ENCODE measurements around the gene SCG3. TPM values are rescaled to one million over a fixed set of nuclear protein-coding genes. Genes with fewer than 3 reads are reported as not detected.
"Not testable (repeated sequence)": the region's sequence is repeated elsewhere in the genome, so short reads cannot be mapped to it uniquely, and the experiment has no call there.

SCG3 gene
- total RNA-seq, 1 experiment from 2014 or later = 22.7 TPM

- WGBS (ENCODE audit: extremely low coverage, insufficient read length, low lambda C conversion rate) = no CpG with 5 or more reads among the region's 4 CpGs
- H3K27me3 Mint-ChIP-seq (ENCODE audit: low read depth) = not testable (repeated sequence)
Measured at GRCh38 chr15:51648643-51649042, 32.7 kb upstream of the SCG3 start.

More at GRCh38 chr15:51648643-51649042, 32.7 kb upstream of the SCG3 start:
- H2BK12ac ChIP-seq (ENCODE audit: insufficient read length, low read depth, low read length); H3K79me2 ChIP-seq (ENCODE audit: insufficient read depth, low read length); H3K14ac ChIP-seq (ENCODE audit: insufficient read depth, low read length); H3K9ac ChIP-seq (ENCODE audit: extremely low read depth, insufficient read length, low read length); H2BK120ac ChIP-seq (ENCODE audit: low read depth, low read length, poor library complexity, severe bottlenecking); H3K4ac ChIP-seq (ENCODE audit: low read depth, low read length); H3K4me1 ChIP-seq (ENCODE audit: insufficient read depth, low read length); H4K8ac ChIP-seq (replicated peaks; ENCODE audit: insufficient read length, low read depth, low read length); H3K36me3 Mint-ChIP-seq (ENCODE audit: insufficient read depth in 1 of 3, low read depth in 3 of 3); H3K56ac ChIP-seq (ENCODE audit: insufficient read length, low read depth, low read length); H3K27ac ChIP-seq (ENCODE audit: insufficient read length, low read depth, low read length); H2AK5ac ChIP-seq (ENCODE audit: insufficient read length, low read length); H2BK20ac ChIP-seq (ENCODE audit: low read depth, low read length, poor library complexity, severe bottlenecking); H3K18ac ChIP-seq (ENCODE audit: insufficient read length, low read depth, low read length); H4K91ac ChIP-seq (ENCODE audit: insufficient read length, low read depth, low read length); H3K4me1 Mint-ChIP-seq; H3K27me3 ChIP-seq (ENCODE audit: insufficient read depth, low read length); DNase-seq; H4K20me1 ChIP-seq (ENCODE audit: control insufficient read depth, insufficient read depth, insufficient read length); H2BK5ac ChIP-seq (ENCODE audit: insufficient read length, low read length); H2AFZ ChIP-seq (ENCODE audit: low read length); H3K23ac ChIP-seq (ENCODE audit: insufficient read length, low read depth, low read length); H3K23me2 ChIP-seq (ENCODE audit: insufficient read length, low read depth, low read length, poor library complexity, severe bottlenecking); H2BK15ac ChIP-seq (ENCODE audit: low read depth, low read length); H3K4me2 ChIP-seq (ENCODE audit: insufficient read depth, insufficient read length, low read length); H3K27ac Mint-ChIP-seq; H3K79me1 ChIP-seq (ENCODE audit: insufficient read depth, low read depth, low read length, poor library complexity, severe bottlenecking); H4K5ac ChIP-seq (ENCODE audit: insufficient read length, low read depth, low read length); H3T11ph ChIP-seq (ENCODE audit: low read length); H3K9me3 Mint-ChIP-seq; H3K4me3 Mint-ChIP-seq; H3K9me3 ChIP-seq (ENCODE audit: control insufficient read depth, low read depth, low read length): not testable (repeated sequence)
